Measurements from ENCODE around the gene CT45A3. TPM values are rescaled to one million over a fixed set of nuclear protein-coding genes. Genes with fewer than 3 reads are reported as not detected.
"Not testable (repeated sequence)": the region's sequence is repeated elsewhere in the genome, so short reads cannot be mapped to it uniquely, and the experiment has no call there.

The CT45A3 gene
- total RNA-seq (not detected in 2 replicates), polyA plus RNA-seq (not detected in 2 replicates)

GRCh38 chrX:135768091-135768490 lies at the start of gene CT45A3:
Gene CT45A3 (minus strand): TSS chrX:135768191. CDS start chrX:135764444, 3,747 bp downstream.
- not testable (repeated sequence) for H3K36me3 ChIP-seq; H3K27ac ChIP-seq; H3K4me3 ChIP-seq; H3K27me3 ChIP-seq; DNase-seq (ENCODE audit: low read depth in 1 of 2, low spot score in 1 of 2); H3K4me1 ChIP-seq (ENCODE audit: low read depth); H3K9me3 ChIP-seq (ENCODE audit: low read depth)

GRCh38 chrX:135802687-135803086 lies 34.7 kb upstream of the CT45A3 start, which contains the start of gene CT45A6:
Gene CT45A6 (minus strand): TSS chrX:135802787. CDS start chrX:135798993, 3,794 bp downstream.
- H3K4me1 ChIP-seq (ENCODE audit: low read depth); H3K9me3 ChIP-seq (ENCODE audit: low read depth); H3K27me3 ChIP-seq; H3K4me3 ChIP-seq; H3K27ac ChIP-seq; H3K36me3 ChIP-seq; DNase-seq (ENCODE audit: low read depth in 1 of 2, low spot score in 1 of 2): not testable (repeated sequence)

- H3K36me3 ChIP-seq = not testable (repeated sequence)
These were observed 17.4 kb upstream of the CT45A3 start, which contains the start of gene CT45A5 for GRCh38 chrX:135785403-135785802. Gene CT45A5 (minus strand): TSS chrX:135785503. CDS start chrX:135781729, 3,774 bp downstream.

GRCh38 chrX:135744739-135745138 lies 23.3 kb downstream of the CT45A3 start:
- not testable (repeated sequence) for H3K4me3 ChIP-seq; H3K9me3 ChIP-seq (ENCODE audit: low read depth); H3K36me3 ChIP-seq; DNase-seq (ENCODE audit: low read depth in 1 of 2, low spot score in 1 of 2); H3K4me1 ChIP-seq (ENCODE audit: low read depth); H3K27me3 ChIP-seq; H3K27ac ChIP-seq

More at GRCh38 chrX:135785403-135785802, 17.4 kb upstream of the CT45A3 start, which contains the start of gene CT45A5:
- not testable (repeated sequence) for H3K27me3 ChIP-seq; H3K27ac ChIP-seq; H3K4me1 ChIP-seq (ENCODE audit: low read depth); DNase-seq (ENCODE audit: low read depth in 1 of 2, low spot score in 1 of 2); H3K4me3 ChIP-seq; H3K9me3 ChIP-seq (ENCODE audit: low read depth)

GRCh38 chrX:135741192-135741715 lies 26.7 kb downstream of the CT45A3 start:
- TF ChIP-seq CTCF (IDR thresholded peaks at IDR 0.05; ENCODE audit: low read depth, low read length) = no peak
- peaks cover 3% of the 10 kb centered on the region for H3K9me3 ChIP-seq (ENCODE audit: low read depth)
- H3K36me3 ChIP-seq = no peaks in the 10 kb centered on the region
- H3K4me1 ChIP-seq (ENCODE audit: low read depth) = no peaks in the 10 kb centered on the region
- DNase-seq (ENCODE audit: low read depth in 1 of 2, low spot score in 1 of 2) = no peak
- no peak overlapping the region for H3K27ac ChIP-seq
- no peaks in the 10 kb centered on the region for H3K27me3 ChIP-seq
- no peak overlapping the region for H3K4me3 ChIP-seq

GRCh38 chrX:135740681-135741149 lies 27.3 kb downstream of the CT45A3 start:
- peaks cover 1% of the 10 kb centered on the region for H3K9me3 ChIP-seq (ENCODE audit: low read depth)
- peak in 1 of 2 donors; percentile 7 for DNase-seq (ENCODE audit: low read depth in 1 of 2, low spot score in 1 of 2)
- no peak overlapping the region for H3K4me3 ChIP-seq
- H3K4me1 ChIP-seq (ENCODE audit: low read depth) = no peaks in the 10 kb centered on the region
- no peaks in the 10 kb centered on the region for H3K27me3 ChIP-seq
- H3K27ac ChIP-seq = no peak overlapping the region
- TF ChIP-seq CTCF (IDR thresholded peaks at IDR 0.05; ENCODE audit: low read depth, low read length) = peak; percentile 35
- no peaks in the 10 kb centered on the region for H3K36me3 ChIP-seq

- TF ChIP-seq CTCF (IDR thresholded peaks at IDR 0.05; ENCODE audit: low read depth, low read length) = no peak
- H3K27me3 ChIP-seq = no peaks in the 10 kb centered on the region
- no peaks in the 10 kb centered on the region for H3K36me3 ChIP-seq
- no peak overlapping the region for H3K4me3 ChIP-seq
- no peak overlapping the region for H3K27ac ChIP-seq
- peak in 1 of 2 donors; percentile 2 for DNase-seq (ENCODE audit: low read depth in 1 of 2, low spot score in 1 of 2)
- H3K4me1 ChIP-seq (ENCODE audit: low read depth) = no peaks in the 10 kb centered on the region
- H3K9me3 ChIP-seq (ENCODE audit: low read depth) = no peaks in the 10 kb centered on the region
These were observed 30.5 kb downstream of the CT45A3 start for GRCh38 chrX:135737366-135738071.

GRCh38 chrX:135734666-135735065 lies 33.3 kb downstream of the CT45A3 start:
- H3K27ac ChIP-seq; H3K4me3 ChIP-seq; H3K4me1 ChIP-seq (ENCODE audit: low read depth); DNase-seq (ENCODE audit: low read depth in 1 of 2, low spot score in 1 of 2); H3K36me3 ChIP-seq; H3K27me3 ChIP-seq; H3K9me3 ChIP-seq (ENCODE audit: low read depth): not testable (repeated sequence)

Data from cardiac muscle cell (in vitro differentiated cells and primary cell).